ENCODE measurements around the gene CENPQ. TPM values are rescaled to one million over a fixed set of nuclear protein-coding genes. Genes with fewer than 3 reads are reported as not detected.

Gene CENPQ
- total and polyA plus RNA-seq, 2 of the 8 experiments (the other 6 are each of a cell fraction or from before 2014, with no cell fraction given): 9.4 to 19.6 TPM

- TF ChIP-seq BACH1 (IDR thresholded peaks at IDR 0.05; ENCODE audit: low read length): no peak
- no peak for TF ChIP-seq TBP (IDR thresholded peaks at IDR 0.05; ENCODE audit: low read depth, low read length)
These were observed 8.1 kb upstream of the CENPQ start (continued) for GRCh38 chr6:49454787-49455709.

Data from H1 (cell line).